Myocyte (in vitro differentiated cells): ENCODE results near the gene CYBC1. TPM values are rescaled to one million over a fixed set of nuclear protein-coding genes. Genes with fewer than 3 reads are reported as not detected.
"Not testable (repeated sequence)": the region's sequence is repeated elsewhere in the genome, so short reads cannot be mapped to it uniquely, and the experiment has no call there.

Source experiments
- DNase-seq: peaks from one replicate; pipeline ENCODE4 v3.0.0-alpha.2; 2012; ENCODE audit warnings: low read depth
- total RNA-seq: library from RNA; depleted of rRNA; stranded (reverse); fragments of >200 nt; gene quantifications from 2 replicates; pipeline ENCODE4 v1.2.3, GENCODE V29; 2014

CYBC1 gene
- total RNA-seq, 1 donor from 2014 or later = 59.0 TPM

- peak; percentile 33 for DNase-seq
Measured at GRCh38 chr17:82435601-82436583, 14.7 kb downstream of the CYBC1 start.

- peak; percentile 64 for DNase-seq
Measured at GRCh38 chr17:82435103-82435502, 15.4 kb downstream of the CYBC1 start.

- no peak for DNase-seq
Measured at GRCh38 chr17:82434216-82434565, 16.4 kb downstream of the CYBC1 start.

- no peak for DNase-seq
Measured at GRCh38 chr17:82433560-82434215, 16.9 kb downstream of the CYBC1 start.

- no peak for DNase-seq
Measured at GRCh38 chr17:82432017-82432416, 18.5 kb downstream of the CYBC1 start.

- no peak for DNase-seq
Measured at GRCh38 chr17:82429824-82430223, 20.7 kb downstream of the CYBC1 start.

GRCh38 chr17:82428546-82428945, 22.0 kb downstream of the CYBC1 start:
- no peak for DNase-seq

- no peak for DNase-seq
Measured at GRCh38 chr17:82424863-82425159, 25.7 kb downstream of the CYBC1 start.

GRCh38 chr17:82424001-82424862, 26.3 kb downstream of the CYBC1 start:
- no peak for DNase-seq

GRCh38 chr17:82419540-82419939, 31.0 kb downstream of the CYBC1 start:
- DNase-seq = no peak

- DNase-seq = peak; percentile 87
Measured at GRCh38 chr17:82418001-82418986, 32.3 kb downstream of the CYBC1 start, which contains the start of the genes HEXD and OGFOD3. TSS of gene HEXD (plus strand) at chr17:82418347. CDS start at chr17:82419800, 1,453 bp downstream. TSS of gene OGFOD3 (minus strand) at chr17:82418586. CDS start at chr17:82418485, 101 bp downstream.

GRCh38 chr17:82416771-82417170, 33.8 kb downstream of the CYBC1 start:
- no peak for DNase-seq

- no peak for DNase-seq
Measured at GRCh38 chr17:82416264-82416663, 34.3 kb downstream of the CYBC1 start.

GRCh38 chr17:82415786-82416185, 34.8 kb downstream of the CYBC1 start:
- DNase-seq = no peak

GRCh38 chr17:82415336-82415735, 35.2 kb downstream of the CYBC1 start:
- DNase-seq = no peak

GRCh38 chr17:82414548-82415281, 35.8 kb downstream of the CYBC1 start:
- peak; percentile 80 for DNase-seq

- no peak for DNase-seq
Measured at GRCh38 chr17:82412535-82413520, 37.7 kb downstream of the CYBC1 start.

- not testable (repeated sequence) for DNase-seq
Measured at GRCh38 chr17:82412081-82412480, 38.5 kb downstream of the CYBC1 start.
